HG03108 (cell line): ENCODE data around the gene KAZN.

Experiments used
- ATAC-seq: cut with Tn5 transposase; IDR thresholded peaks from one replicate; pipeline ENCODE4 v1.9.1; 2021; ENCODE audit warnings: moderate library complexity; ENCODE audit not compliant: unreplicated experiment

KAZN gene

GRCh38 chr1:14875524-14876509 lies 277.3 kb downstream of the KAZN start:
- no peak for ATAC-seq

GRCh38 chr1:14876747-14877146 lies 278.3 kb downstream of the KAZN start:
- ATAC-seq, result no peak

- ATAC-seq, result no peak
Measured at GRCh38 chr1:14877224-14877623, 278.7 kb downstream of the KAZN start.

- ATAC-seq, result no peak
Measured at GRCh38 chr1:14878124-14878523, 279.6 kb downstream of the KAZN start.

GRCh38 chr1:14878951-14879350 lies 280.5 kb downstream of the KAZN start:
- ATAC-seq, result no peak

- no peak for ATAC-seq
Measured at GRCh38 chr1:14880456-14881316, 282.2 kb downstream of the KAZN start.

GRCh38 chr1:14881775-14882672 lies 283.5 kb downstream of the KAZN start:
- no peak for ATAC-seq

- ATAC-seq, result no peak
Measured at GRCh38 chr1:14884614-14885175, 286.2 kb downstream of the KAZN start.

- no peak for ATAC-seq
Measured at GRCh38 chr1:14887044-14887566, 288.6 kb downstream of the KAZN start.

GRCh38 chr1:14887764-14888350 lies 289.4 kb downstream of the KAZN start:
- ATAC-seq, result no peak

GRCh38 chr1:14888374-14888773 lies 289.9 kb downstream of the KAZN start:
- ATAC-seq, result no peak

GRCh38 chr1:14889825-14890440 lies 291.4 kb downstream of the KAZN start:
- ATAC-seq, result no peak

- ATAC-seq, result no peak
Measured at GRCh38 chr1:14891991-14892390, 293.5 kb downstream of the KAZN start.

GRCh38 chr1:14894811-14895560 lies 296.5 kb downstream of the KAZN start:
- no peak for ATAC-seq

- no peak for ATAC-seq
Measured at GRCh38 chr1:14895727-14896126, 297.2 kb downstream of the KAZN start.

GRCh38 chr1:14896381-14897079 lies 298.0 kb downstream of the KAZN start:
- no peak for ATAC-seq

GRCh38 chr1:14897080-14897449 lies 298.6 kb downstream of the KAZN start:
- ATAC-seq, result no peak

- ATAC-seq, result no peak
Measured at GRCh38 chr1:14897547-14897946, 299.1 kb downstream of the KAZN start.
